Testis (tissue), 3 donors: ENCODE results near the gene SLC6A5. TPM values are rescaled to one million over a fixed set of nuclear protein-coding genes. Genes with fewer than 3 reads are reported as not detected.

Source experiments
- DNase-seq: peaks from one replicate; pipeline ENCODE4 v3.0.0-alpha.2; 2019
- H3K27ac ChIP-seq, 2 donors: fragments of 200-600 bp; sonication (generic); one replicate each; pipeline ENCODE4 v1.5.1; 2019
- H3K27me3 ChIP-seq: fragments of 200-600 bp; sonication (generic); one replicate; pipeline ENCODE4 v1.5.1; 2019
- H3K36me3 ChIP-seq: fragments of 200-600 bp; sonication (generic); one replicate; pipeline ENCODE4 v1.5.1; 2017; ENCODE audit warnings: low read depth; ENCODE audit errors: missing control alignments
- H3K4me1 ChIP-seq: fragments of 200-600 bp; sonication (generic); one replicate; pipeline ENCODE4 v1.5.1; 2019
- H3K4me3 ChIP-seq, 2 donors: fragments of 200-600 bp; sonication (generic); one replicate each; pipeline ENCODE4 v1.5.1; 2017 to 2019
- H3K9me3 ChIP-seq: fragments of 200-600 bp; sonication (generic); one replicate; pipeline ENCODE4 v1.5.1; 2017
- CTCF ChIP-seq, 3 experiments: fragments of 450-650 bp in 2 of 3; fragments of 200-600 bp in 1 of 3; sonication (generic) in 1 of 3; IDR thresholded peaks; one replicate each; pipeline ENCODE4 v1.5.1; 2016 to 2019; ENCODE audit warnings: antibody characterized with exemption in 3 of 3, mild to moderate bottlenecking in 2 of 3, moderate library complexity in 1 of 3
- POLR2A ChIP-seq: fragments of 450-650 bp; IDR thresholded peaks from one replicate; pipeline ENCODE4 v1.6.1; 2017; ENCODE audit warnings: antibody characterized with exemption, mild to moderate bottlenecking, moderate library complexity
- WGBS, 2 donors: methylation state at CpG; one replicate each; pipeline ENCODE4 v1.1.5; 2018; 5-methylcytosine and 5-hydroxymethylcytosine counted together
- intact Hi-C: fragments of 100-400 bp; cut with DNase I; formaldehyde crosslinking; loops from one replicate; pipeline ENCODE4 v1.15.1; 2023; ENCODE audit warnings: low total_unique reads
- polyA plus RNA-seq: library from polyadenylated mRNA; stranded (reverse); fragments of 350-450 nt; fragmentation: Illumina TruSeq; extraction: RNeasy Lipid Tissue Mini Kit (QIAGEN cat#74804); gene quantifications from one replicate; pipeline ENCODE4 v1.2.3, GENCODE V29; 2014; ENCODE audit warnings: low read depth, low replicate concordance; ENCODE audit not compliant: insufficient read depth
- total RNA-seq, 2 donors: library from RNA; depleted of rRNA; stranded (reverse); fragments of >200 nt; gene quantifications; one replicate each; pipeline ENCODE4 v1.2.3, GENCODE V29; 2016

Gene SLC6A5
- total and polyA plus RNA-seq, 3 donors from 2014 or later, result 1.5 to 2.1 (median 1.9) TPM

GRCh38 chr11:20627026-20627425, 27.6 kb downstream of the SLC6A5 start:
- Histone ChIP-seq H3K27ac (no peak overlapping the region), H3K9me3 (no peaks in the 10 kb centered on the region), H3K4me1 (no peaks in the 10 kb centered on the region), H3K27me3 (no peaks in the 10 kb centered on the region), H3K4me3 (no peak overlapping the region), H3K36me3 (no peaks in the 10 kb centered on the region)
- WGBS, 2 donors, result 77 to 78% methylated on average over 3 of the region's 3 CpGs
- no peak for DNase-seq
- no peak for TF ChIP-seq CTCF (IDR thresholded peaks at IDR 0.05)
- TF ChIP-seq POLR2A, result no peak
- intact Hi-C loops, result no loop called here

GRCh38 chr11:20627701-20628100, 28.3 kb downstream of the SLC6A5 start:
- intact Hi-C loops, result no loop called here
- H3K4me3 ChIP-seq, result no peak overlapping the region
- H3K27ac ChIP-seq, result no peak overlapping the region
- H3K36me3 ChIP-seq, result no peaks in the 10 kb centered on the region
- no peaks in the 10 kb centered on the region for H3K9me3 ChIP-seq
- WGBS, 2 donors, result 26 to 52% methylated on average over 3 of the region's 3 CpGs
- TF ChIP-seq CTCF (IDR thresholded peaks at IDR 0.05), result no peak
- no peak for DNase-seq
- no peaks in the 10 kb centered on the region for H3K27me3 ChIP-seq
- H3K4me1 ChIP-seq, result no peaks in the 10 kb centered on the region

GRCh38 chr11:20631519-20632168, 32.2 kb downstream of the SLC6A5 start:
- intact Hi-C loops, result no loop called here
- no peak overlapping the region for H3K27ac ChIP-seq
- 66 to 70% methylated on average over 5 of the region's 5 CpGs for WGBS, 2 donors
- no peak overlapping the region for H3K4me3 ChIP-seq
- TF ChIP-seq POLR2A (no peak), CTCF (IDR thresholded peaks at IDR 0.05) (no peak)
- no peak for DNase-seq
- no peaks in the 10 kb centered on the region for H3K36me3 ChIP-seq
- no peaks in the 10 kb centered on the region for H3K27me3 ChIP-seq
- no peaks in the 10 kb centered on the region for H3K9me3 ChIP-seq
- no peaks in the 10 kb centered on the region for H3K4me1 ChIP-seq

GRCh38 chr11:20632169-20632532, 32.7 kb downstream of the SLC6A5 start:
- WGBS, 2 donors, result 61 to 63% methylated on average over 1 of the region's 1 CpG
- no peak overlapping the region for H3K4me3 ChIP-seq
- H3K27ac ChIP-seq, result no peak overlapping the region
- no peak for DNase-seq
- TF ChIP-seq POLR2A, result no peak
- TF ChIP-seq CTCF (IDR thresholded peaks at IDR 0.05), result no peak
- no peaks in the 10 kb centered on the region for H3K36me3 ChIP-seq
- no peaks in the 10 kb centered on the region for H3K9me3 ChIP-seq
- H3K27me3 ChIP-seq, result no peaks in the 10 kb centered on the region
- H3K4me1 ChIP-seq, result no peaks in the 10 kb centered on the region
- intact Hi-C loops, result no loop called here

- TF ChIP-seq CTCF (IDR thresholded peaks at IDR 0.05), result no peak
- no peak for TF ChIP-seq POLR2A
- no peak for DNase-seq
- Histone ChIP-seq H3K27me3 (no peaks in the 10 kb centered on the region), H3K36me3 (no peaks in the 10 kb centered on the region), H3K9me3 (no peaks in the 10 kb centered on the region), H3K4me1 (no peaks in the 10 kb centered on the region), H3K4me3 (no peak overlapping the region), H3K27ac (no peak overlapping the region)
- WGBS, 2 donors, result 91 to 96% methylated on average over 5 of the region's 5 CpGs
- intact Hi-C loops, result no loop called here
Measured at GRCh38 chr11:20634044-20634443, 34.6 kb downstream of the SLC6A5 start.
